ENCODE data around the gene STX11.
"Not testable (repeated sequence)": the region's sequence is repeated elsewhere in the genome, so short reads cannot be mapped to it uniquely, and the experiment has no call there.

STX11 gene

GRCh38 chr6:144149894-144150709, at the start of gene STX11:
STX11 (plus strand) TSS chr6:144150517; CDS start chr6:144186628, 36,111 bp downstream.
- peak; percentile 73 to 79 for DNase-seq

DNA sequence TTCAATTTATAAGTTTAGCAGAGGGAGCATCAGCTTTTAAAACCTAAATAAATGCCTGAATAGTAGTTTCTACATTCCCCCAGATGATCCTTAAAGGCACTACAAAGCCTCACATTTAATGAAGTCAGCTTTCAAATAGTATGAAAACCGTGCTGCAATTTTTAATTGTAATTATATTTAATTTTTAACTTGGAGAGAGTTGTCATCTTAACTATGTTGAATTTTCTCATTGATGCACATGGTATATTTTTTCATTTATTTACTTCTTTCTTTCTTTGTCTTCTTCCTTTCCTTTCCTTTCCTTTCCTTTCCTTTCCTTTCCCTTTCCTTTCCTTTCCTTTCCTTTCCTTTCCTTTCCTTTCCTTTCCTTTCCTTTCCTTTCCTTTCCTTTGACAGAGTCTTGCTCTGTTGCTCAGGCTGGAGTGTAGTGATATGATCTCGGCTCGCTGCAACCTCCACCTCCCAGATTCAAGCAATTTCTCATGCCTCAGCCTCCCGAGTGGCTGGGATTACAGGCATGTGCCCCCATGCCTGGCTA, 47.2 kb upstream of the STX11 start:
- DNase-seq, result no peak

GRCh38 chr6:144104488-144104887, 45.8 kb upstream of the STX11 start:
- no peak for DNase-seq

DNA sequence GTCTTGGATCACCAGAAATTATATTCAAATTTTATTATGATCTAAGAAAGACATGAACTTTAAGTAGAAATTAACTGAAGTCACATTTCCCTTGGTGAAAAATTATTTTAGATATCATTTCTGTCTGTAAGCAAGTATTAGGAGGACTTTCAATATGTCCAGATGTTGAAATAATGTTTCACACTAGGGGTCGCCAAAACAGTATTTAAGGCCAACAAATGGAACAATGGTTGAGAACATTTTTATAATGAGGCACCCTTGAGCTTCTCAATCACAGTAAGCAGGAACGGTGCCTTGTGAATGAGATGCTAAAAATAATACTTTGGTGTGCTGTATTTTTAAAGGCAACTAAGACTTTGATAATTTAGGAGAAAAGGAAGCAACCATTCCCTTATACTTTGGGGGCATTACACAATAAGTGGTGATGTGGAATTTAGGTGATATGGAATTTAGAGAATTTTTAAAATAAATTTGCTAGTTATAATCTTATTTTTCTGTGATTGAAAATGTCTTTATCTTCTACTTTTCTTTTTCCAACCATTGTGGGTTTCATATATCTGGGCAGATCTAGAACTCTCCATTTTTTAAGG, 45.3 kb upstream of the STX11 start:
- DNase-seq, result peak; percentile 19 to 63

DNA sequence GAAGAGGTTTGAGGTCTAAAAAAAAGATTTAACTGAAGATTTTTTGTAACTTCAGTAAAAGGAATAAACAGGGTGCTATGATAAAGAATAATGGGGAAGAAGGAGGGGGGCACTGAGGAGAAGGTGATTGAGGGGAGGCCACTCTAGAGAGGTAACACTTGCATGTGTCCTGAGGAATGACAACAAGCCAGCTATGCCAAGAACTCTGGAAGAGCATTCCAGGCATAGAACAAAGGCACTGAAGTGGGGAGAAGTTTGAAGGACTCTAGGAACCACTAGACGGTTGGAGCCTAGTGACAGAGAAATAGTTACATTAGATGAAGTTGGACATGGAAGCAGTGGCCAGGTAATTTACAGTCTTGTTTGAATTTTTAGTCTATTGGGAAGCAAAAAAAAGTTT, 44.1 kb upstream of the STX11 start:
- no peak for DNase-seq

GRCh38 chr6:144110210-144110609, 40.1 kb upstream of the STX11 start:
- no peak for DNase-seq

DNA sequence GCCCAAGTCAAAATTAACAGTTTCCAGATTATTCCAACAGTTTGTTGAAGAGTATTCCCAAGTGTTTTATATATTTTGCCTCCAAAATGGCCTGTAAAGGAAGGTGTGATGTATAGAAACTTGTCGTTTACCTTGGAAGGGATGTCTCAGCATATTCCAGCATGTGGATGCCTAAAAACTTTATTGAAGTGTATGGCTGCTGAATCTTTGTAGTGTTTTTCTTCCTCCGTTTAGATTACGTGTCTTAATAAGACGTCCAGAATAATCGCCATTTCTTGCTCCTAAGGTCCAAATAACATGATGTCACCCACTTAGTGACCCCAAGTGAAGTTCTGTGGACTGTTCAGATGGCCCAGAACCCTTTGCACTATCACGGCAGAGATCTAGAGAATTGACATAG, 37.0 kb upstream of the STX11 start:
- DNase-seq, result no peak

DNA sequence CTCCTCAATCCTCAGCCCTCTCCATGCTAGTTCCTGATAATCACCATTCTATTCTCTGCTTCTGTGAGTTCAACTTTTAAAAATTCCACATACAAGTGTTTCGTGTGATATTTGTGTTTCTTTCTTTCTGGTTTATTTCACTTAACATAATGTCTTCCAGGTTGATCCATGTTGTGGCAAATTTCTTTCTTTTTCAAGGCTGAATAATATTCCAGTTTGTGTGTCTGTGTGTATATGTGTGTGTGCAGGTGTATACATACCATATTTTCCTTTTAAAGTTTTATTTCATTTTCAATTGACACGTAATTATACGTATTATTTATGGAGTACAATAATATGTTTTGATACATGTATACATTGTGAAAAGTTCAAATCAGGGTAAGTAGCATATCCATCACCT, 35.1 kb upstream of the STX11 start:
- DNase-seq, result no peak

DNA sequence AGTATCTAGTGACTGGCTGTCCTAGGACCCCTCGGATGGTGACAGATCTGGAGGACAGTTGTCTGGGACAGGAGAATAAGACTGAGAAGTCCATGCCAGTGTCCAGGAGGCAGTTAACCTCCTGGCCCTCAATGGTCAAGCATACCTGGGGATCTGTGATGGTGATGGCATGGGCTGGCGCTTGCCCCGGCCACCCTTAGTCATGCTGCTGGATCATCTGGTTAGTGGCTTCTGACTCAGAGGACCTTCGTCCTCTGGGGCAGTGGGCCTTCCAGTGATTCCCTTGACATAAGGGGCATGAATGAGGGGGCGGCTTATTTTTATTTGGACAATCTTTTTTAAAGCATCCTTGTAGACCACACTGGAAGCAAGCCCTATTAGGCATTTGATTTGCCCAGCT, 30.9 kb upstream of the STX11 start:
- no peak for DNase-seq

DNA sequence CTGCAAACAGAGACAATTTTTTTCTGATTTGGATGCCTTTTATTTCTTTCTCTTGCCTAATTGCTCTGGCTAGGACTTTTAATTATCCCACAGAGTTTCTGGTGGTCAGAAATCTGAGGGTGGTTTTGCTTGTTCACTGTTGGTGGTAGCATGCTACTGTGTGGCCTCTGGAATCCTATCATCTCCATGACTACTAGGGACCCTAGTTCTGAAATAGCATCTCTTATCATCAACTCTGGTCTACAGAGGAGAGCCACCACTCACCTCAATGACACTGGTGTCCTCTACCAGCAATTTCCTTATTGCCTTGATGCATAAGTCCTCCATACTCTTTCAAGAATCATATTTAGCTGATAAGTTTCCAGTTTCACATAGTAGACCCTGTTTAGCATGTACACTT, 27.5 kb upstream of the STX11 start:
- DNase-seq, result no peak

- no peak for DNase-seq
These were observed 26.9 kb upstream of the STX11 start for GRCh38 chr6:144123421-144123820.

GRCh38 chr6:144123836-144124235, 26.5 kb upstream of the STX11 start:
- DNase-seq, result no peak

DNA sequence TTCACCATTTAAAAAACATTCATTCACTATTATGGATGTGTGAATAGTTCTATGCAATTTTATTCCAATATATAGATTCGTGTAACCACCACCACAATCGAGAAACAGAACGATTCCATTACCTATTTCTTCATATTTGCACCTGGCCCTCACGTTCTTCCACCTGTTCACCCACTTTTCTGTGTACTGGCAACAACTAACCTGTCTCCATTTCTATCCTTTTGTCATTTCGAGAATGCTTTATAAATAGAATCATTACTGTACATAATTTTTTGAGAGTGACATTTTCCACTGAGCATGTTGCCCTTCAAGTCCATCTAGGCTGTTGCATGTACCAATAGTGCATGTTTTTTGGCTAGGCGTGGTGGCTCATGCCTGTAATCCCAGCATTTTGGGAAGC, 23.2 kb upstream of the STX11 start:
- DNase-seq, result no peak

- DNase-seq, result no peak
These were observed 20.8 kb upstream of the STX11 start for GRCh38 chr6:144129469-144129868.

GRCh38 chr6:144131248-144131709, 19.0 kb upstream of the STX11 start:
- DNase-seq, result no peak

- not testable (repeated sequence) for DNase-seq
These were observed 18.1 kb upstream of the STX11 start for GRCh38 chr6:144132167-144132690.

DNA sequence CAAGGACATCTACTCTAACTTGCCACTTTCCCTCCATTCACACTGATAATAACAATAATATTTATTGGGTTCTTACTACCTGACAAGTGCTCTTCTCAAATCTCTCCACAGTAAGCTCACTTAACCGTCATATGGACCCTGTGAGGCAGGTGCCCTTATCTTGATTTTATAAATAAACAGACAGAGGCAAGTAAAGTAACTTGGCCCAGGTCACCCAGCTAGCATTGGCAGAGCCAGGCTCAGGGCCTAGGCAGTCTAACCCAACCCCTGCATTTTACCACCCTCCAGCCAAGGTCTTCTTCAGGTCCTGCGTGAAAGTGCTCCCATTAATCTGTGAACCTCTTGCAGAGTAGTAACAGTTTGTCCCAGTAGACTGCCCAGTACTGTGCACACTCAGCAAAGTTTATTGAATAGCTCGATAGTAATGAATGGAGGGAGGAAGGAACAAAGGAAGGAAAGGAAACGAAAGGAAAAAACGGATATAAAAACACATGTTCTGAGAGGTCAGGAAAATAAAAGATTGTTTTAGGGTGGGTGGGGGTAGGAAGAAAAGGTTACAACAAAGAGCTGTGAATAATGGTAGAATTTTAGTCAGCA, 17.0 kb upstream of the STX11 start:
- DNase-seq, result no peak

GRCh38 chr6:144134176-144134575, 16.1 kb upstream of the STX11 start:
- no peak for DNase-seq

GRCh38 chr6:144134737-144135136, 15.6 kb upstream of the STX11 start:
- no peak for DNase-seq

DNA sequence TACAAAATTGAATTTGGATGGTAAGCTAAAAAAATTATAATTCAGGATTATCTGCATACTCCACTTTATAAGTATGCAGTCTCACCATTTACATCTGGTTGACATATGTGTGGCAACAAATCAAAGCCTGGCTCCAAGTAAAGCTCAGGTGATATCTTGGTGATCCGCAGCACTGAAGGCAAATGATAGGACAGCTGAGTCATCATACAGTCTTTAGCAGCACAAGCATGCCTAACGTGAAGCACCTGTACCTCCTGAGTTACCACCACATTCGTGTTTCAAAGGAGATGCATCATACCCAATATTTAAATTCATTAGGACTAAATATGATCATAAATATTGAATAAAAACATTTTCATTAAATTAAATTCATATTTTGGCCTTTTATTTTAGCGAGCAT, 11.8 kb upstream of the STX11 start:
- DNase-seq, result no peak

DNA sequence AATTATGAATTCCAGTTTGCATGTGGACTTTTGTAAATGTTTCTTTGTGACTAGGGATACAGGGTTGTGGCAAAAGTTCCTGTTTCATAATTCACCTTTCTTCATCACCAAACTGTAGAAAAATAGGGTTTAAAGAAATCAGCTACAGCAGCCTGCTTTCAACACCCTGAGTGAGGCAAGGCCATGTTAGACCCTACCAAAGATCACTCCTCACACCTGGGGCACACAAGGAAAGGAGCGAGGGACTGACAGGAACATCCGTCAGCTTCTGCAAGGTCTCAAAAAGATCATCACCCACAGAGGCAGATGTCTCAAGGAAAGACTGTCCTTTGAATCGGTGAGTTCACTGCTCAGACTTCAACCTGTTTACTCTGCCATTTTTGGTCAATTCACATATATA, 10.5 kb upstream of the STX11 start:
- DNase-seq, result no peak

DNA sequence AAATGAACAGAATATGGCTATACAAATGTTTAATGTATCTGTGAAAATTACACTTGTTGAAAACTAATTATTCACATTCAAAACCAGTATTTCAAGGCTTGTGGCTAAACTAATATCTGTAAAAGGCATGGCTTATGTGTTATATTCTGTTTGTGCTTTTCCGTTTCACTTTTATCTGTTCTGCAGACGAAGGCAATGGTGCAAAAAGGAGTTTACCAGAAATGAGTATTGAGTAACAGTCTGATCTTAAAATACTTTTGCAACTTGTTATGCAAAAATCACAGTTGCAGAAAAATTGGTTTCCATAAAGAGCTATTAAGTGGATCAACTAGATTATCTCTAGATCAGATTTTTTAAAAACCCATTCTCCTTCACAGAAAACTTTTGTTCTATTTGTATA, 9.4 kb upstream of the STX11 start:
- no peak for DNase-seq

DNA sequence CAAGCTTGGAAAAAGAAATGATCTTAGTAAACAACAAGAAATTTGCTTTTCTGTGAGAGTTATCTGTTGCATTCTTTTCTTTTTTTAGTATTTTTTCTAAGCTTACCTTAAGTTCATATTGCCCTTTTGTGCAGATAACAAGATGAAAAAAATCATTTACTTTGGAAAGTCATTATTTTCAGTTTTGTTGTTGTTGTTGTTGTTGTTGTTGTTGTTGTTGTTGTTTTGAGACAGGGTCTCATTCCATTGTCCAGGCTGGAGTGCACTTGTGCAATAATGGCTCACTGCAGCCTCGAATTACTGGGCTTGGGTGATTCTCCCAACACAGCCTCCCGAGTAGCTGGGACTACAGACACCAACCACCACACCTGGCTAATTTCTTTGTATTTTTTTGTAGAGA, 8.8 kb upstream of the STX11 start:
- no peak for DNase-seq

DNA sequence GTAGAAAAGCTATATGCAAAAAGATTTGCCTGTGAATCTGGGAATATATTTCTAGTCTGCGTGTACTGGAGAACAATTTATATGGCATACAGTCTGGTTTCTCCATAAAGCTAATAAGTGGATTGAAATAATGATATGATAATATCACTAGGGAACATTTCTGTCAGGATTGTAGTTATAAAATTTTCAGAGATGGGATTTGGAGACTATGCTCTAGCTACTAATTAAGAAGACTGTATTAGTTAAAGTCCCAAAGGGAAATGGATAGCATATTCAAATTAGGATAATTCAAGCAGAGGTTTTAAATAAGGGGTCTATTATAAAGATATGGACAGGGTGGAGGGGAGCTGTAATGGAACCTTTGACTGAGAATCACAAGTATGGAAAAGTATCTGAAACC, 7.2 kb upstream of the STX11 start:
- no peak for DNase-seq

Data from activated CD4-positive, alpha-beta T cell treated with anti-CD3 and anti-CD28 coated beads for 4 hours (primary cell).